Mesenchymal stem cell (in vitro differentiated cells and primary cell): ENCODE results near the gene ASTN2.

Experiments
- DNase-seq: peaks from one replicate; pipeline ENCODE4 v3.0.0-alpha.2; 2013
- H2AFZ ChIP-seq: one replicate; pipeline ENCODE4 v1.6.1; 2013; ENCODE audit warnings: low read depth, mild to moderate bottlenecking, control low read depth, inconsistent platforms, low read length, moderate library complexity
- H2AK5ac ChIP-seq: 2 replicates; pipeline ENCODE4 v1.6.1; 2013; ENCODE audit warnings: low read length, moderate library complexity, mild to moderate bottlenecking, inconsistent platforms; ENCODE audit not compliant: severe bottlenecking
- H2BK120ac ChIP-seq: one replicate; pipeline ENCODE4 v1.6.1; 2013; ENCODE audit warnings: low read depth, mild to moderate bottlenecking, inconsistent platforms, low read length, moderate library complexity
- H2BK12ac ChIP-seq, 2 experiments: one replicate each; pipeline ENCODE4 v1.6.1; 2013; ENCODE audit warnings: inconsistent platforms in 2 of 2, low read length in 2 of 2, mild to moderate bottlenecking in 2 of 2, moderate library complexity in 2 of 2, control low read depth in 1 of 2
- H2BK15ac ChIP-seq: one replicate; pipeline ENCODE4 v1.6.1; 2013; ENCODE audit warnings: mild to moderate bottlenecking, low read depth, inconsistent platforms; ENCODE audit not compliant: poor library complexity, severe bottlenecking
- H2BK5ac ChIP-seq: 2 replicates; pipeline ENCODE4 v1.6.1; 2013; ENCODE audit warnings: low read depth, mild to moderate bottlenecking, low read length, control low read depth, inconsistent platforms; ENCODE audit not compliant: poor library complexity, severe bottlenecking
- H3K14ac ChIP-seq, 2 experiments: one replicate each; pipeline ENCODE4 v1.6.1; 2013; ENCODE audit warnings: inconsistent platforms in 2 of 2, low read length in 2 of 2, control low read depth in 1 of 2, mild to moderate bottlenecking in 1 of 2, moderate library complexity in 1 of 2
- H3K18ac ChIP-seq, 2 experiments: one replicate each; pipeline ENCODE4 v1.6.1; 2013; ENCODE audit warnings: inconsistent platforms in 2 of 2, low read length in 2 of 2, control low read depth in 1 of 2, low read depth in 1 of 2, mild to moderate bottlenecking in 1 of 2
- H3K23ac ChIP-seq, 2 experiments: one replicate each; pipeline ENCODE4 v1.6.1; 2013; ENCODE audit warnings: inconsistent platforms in 2 of 2, low read length in 2 of 2, mild to moderate bottlenecking in 2 of 2, moderate library complexity in 2 of 2, control low read depth in 1 of 2
- H3K27ac ChIP-seq: 2 replicates; pipeline ENCODE4 v1.5.1; 2013; ENCODE audit warnings: mild to moderate bottlenecking, moderate library complexity, low read length, control low read depth, inconsistent platforms; ENCODE audit not compliant: poor library complexity, severe bottlenecking
- H3K27me3 ChIP-seq, 2 experiments: 2 replicates each; pipeline versions ENCODE4 v1.6.1 to v1.7.0; 2013; ENCODE audit warnings: low read length in 2 of 2, mild to moderate bottlenecking in 2 of 2, moderate library complexity in 2 of 2, control low read depth in 1 of 2, inconsistent platforms in 1 of 2; ENCODE audit not compliant: control insufficient read depth in 1 of 2, insufficient read depth in 1 of 2
- H3K36me3 ChIP-seq, 2 experiments: 2 replicates each; pipeline versions ENCODE4 v1.6.1 to v1.7.0; 2013; ENCODE audit warnings: low read length in 2 of 2, control low read depth in 1 of 2, inconsistent platforms in 1 of 2, low read depth in 1 of 2, mild to moderate bottlenecking in 1 of 2; ENCODE audit not compliant: insufficient read depth in 2 of 2, control insufficient read depth in 1 of 2
- H3K4ac ChIP-seq, 2 experiments: one replicate each; pipeline ENCODE4 v1.6.1; 2013; ENCODE audit warnings: inconsistent platforms in 2 of 2, low read length in 2 of 2, mild to moderate bottlenecking in 2 of 2, moderate library complexity in 2 of 2, control low read depth in 1 of 2, low read depth in 1 of 2
- H3K4me1 ChIP-seq: 2 replicates; pipeline ENCODE4 v1.6.1; 2013; ENCODE audit warnings: low read depth, low read length, control low read depth; ENCODE audit not compliant: control insufficient read depth, insufficient read depth
- H3K4me2 ChIP-seq: 2 replicates; pipeline ENCODE4 v1.6.1; 2013; ENCODE audit warnings: low read length, mild to moderate bottlenecking, inconsistent platforms; ENCODE audit not compliant: poor library complexity, severe bottlenecking
- H3K4me3 ChIP-seq, 2 experiments: 2 replicates each; pipeline versions ENCODE4 v1.5.1 to v1.7.0; 2013; ENCODE audit warnings: low read length in 2 of 2, mild to moderate bottlenecking in 2 of 2, control low read depth in 1 of 2, low read depth in 1 of 2; ENCODE audit not compliant: insufficient read depth in 1 of 2
- H3K79me1 ChIP-seq: replicated peaks from 2 replicates; pipeline ENCODE4 v1.6.1; 2013; ENCODE audit warnings: mild to moderate bottlenecking, control low read depth, low read length, inconsistent platforms; ENCODE audit not compliant: poor library complexity, severe bottlenecking
- H3K9ac ChIP-seq: 2 replicates; pipeline ENCODE4 v1.7.0; 2013; ENCODE audit warnings: mild to moderate bottlenecking, low read length, moderate library complexity
- H3K9me3 ChIP-seq: 2 replicates; pipeline ENCODE4 v1.7.0; 2013; ENCODE audit warnings: mild to moderate bottlenecking, low read length; ENCODE audit not compliant: control insufficient read depth
- H4K8ac ChIP-seq: one replicate; pipeline ENCODE4 v1.6.1; 2013; ENCODE audit warnings: inconsistent platforms, mild to moderate bottlenecking, low read length, moderate library complexity
- H4K91ac ChIP-seq: one replicate; pipeline ENCODE4 v1.6.1; 2013; ENCODE audit warnings: mild to moderate bottlenecking, low read length, inconsistent platforms
- WGBS: methylation state at CpG from one replicate; pipeline ENCODE4 v1.1.7; 2013; ENCODE audit warnings: mixed read lengths; 5-methylcytosine and 5-hydroxymethylcytosine counted together

ASTN2 gene

DNA sequence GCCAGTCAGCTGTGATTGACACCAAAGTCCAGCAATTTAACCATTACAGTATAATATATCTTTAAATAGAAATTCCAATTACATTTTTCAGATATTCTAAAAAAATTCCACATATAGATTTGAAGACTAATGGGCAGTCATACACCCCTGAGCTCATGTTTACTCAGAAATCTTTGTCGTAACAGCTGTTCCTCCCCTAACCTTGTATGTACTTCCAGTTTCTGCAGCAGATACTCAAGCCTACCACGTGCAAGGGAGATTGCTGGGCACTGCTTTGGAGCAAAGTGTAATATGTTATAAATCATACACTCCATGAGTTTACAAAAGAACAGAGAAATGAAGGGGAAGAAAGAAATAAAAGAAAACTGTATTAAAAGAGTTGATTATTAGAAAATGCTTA, 486.6 kb downstream of the ASTN2 start:
- Histone ChIP-seq H3K18ac (no peak overlapping the region), H3K79me1 (no peaks in the 10 kb centered on the region), H2AFZ (no peak overlapping the region), H2BK120ac (no peak overlapping the region), H3K4me1 (peaks cover 7% of the 10 kb centered on the region), H4K8ac (no peak overlapping the region), H3K9ac (no peak overlapping the region), H2BK15ac (no peak overlapping the region), H2BK12ac (no peak overlapping the region), H3K36me3 (no peaks in the 10 kb centered on the region), H3K27ac (no peak overlapping the region), H3K14ac (no peak overlapping the region), H3K4ac (no peak overlapping the region), H2AK5ac (no peak overlapping the region), H3K27me3 (peaks cover 0 to 17% of the 10 kb centered on the region in 2 experiments), H3K9me3 (no peaks in the 10 kb centered on the region), H2BK5ac (no peak overlapping the region), H3K4me2 (no peak overlapping the region), H3K23ac (no peak overlapping the region), H4K91ac (no peak overlapping the region), H3K4me3 (no peak overlapping the region)
- WGBS = no CpG with 5 or more reads among the region's 2 CpGs
- no peak for DNase-seq

DNA sequence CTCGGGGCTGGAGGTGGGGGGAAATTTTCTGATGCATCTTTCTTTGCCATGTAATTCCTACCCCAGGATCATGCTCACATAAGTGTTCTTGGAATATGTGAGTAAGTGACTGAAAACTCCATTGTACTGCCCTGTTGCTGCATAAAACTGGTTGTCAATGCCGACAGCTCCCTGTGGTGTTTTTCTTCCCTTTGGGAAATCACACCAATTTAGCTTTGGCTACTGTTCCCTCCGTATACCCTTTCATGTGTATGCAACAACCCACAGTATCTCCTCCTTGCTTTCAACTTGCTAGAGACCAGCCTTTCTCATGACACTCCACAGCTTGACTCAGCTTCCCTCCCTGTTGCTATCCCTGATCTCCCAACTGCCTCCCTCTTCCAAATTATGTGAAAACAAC, 487.1 kb downstream of the ASTN2 start:
- no peak overlapping the region for H3K27ac ChIP-seq
- peak overlapping the region; percentile 79 for H2AK5ac ChIP-seq
- H2BK12ac ChIP-seq = no peak overlapping the region
- peaks cover 0 to 17% of the 10 kb centered on the region in 2 experiments for H3K27me3 ChIP-seq
- H3K9ac ChIP-seq = no peak overlapping the region
- no peaks in the 10 kb centered on the region for H3K9me3 ChIP-seq
- peaks cover 7% of the 10 kb centered on the region for H3K4me1 ChIP-seq
- no peak overlapping the region for H2BK120ac ChIP-seq
- H4K91ac ChIP-seq = no peak overlapping the region
- no peak overlapping the region for H3K4me2 ChIP-seq
- no peak overlapping the region for H3K4me3 ChIP-seq
- H3K79me1 ChIP-seq = no peaks in the 10 kb centered on the region
- H3K18ac ChIP-seq = no peak overlapping the region
- H2BK5ac ChIP-seq = no peak overlapping the region
- 87% methylated on average over 3 of the region's 3 CpGs for WGBS
- no peak overlapping the region for H3K4ac ChIP-seq
- no peak overlapping the region for H2AFZ ChIP-seq
- H3K36me3 ChIP-seq = no peaks in the 10 kb centered on the region
- no peak for DNase-seq
- H3K23ac ChIP-seq = no peak overlapping the region
- H3K14ac ChIP-seq = no peak overlapping the region
- no peak overlapping the region for H2BK15ac ChIP-seq
- no peak overlapping the region for H4K8ac ChIP-seq

DNA sequence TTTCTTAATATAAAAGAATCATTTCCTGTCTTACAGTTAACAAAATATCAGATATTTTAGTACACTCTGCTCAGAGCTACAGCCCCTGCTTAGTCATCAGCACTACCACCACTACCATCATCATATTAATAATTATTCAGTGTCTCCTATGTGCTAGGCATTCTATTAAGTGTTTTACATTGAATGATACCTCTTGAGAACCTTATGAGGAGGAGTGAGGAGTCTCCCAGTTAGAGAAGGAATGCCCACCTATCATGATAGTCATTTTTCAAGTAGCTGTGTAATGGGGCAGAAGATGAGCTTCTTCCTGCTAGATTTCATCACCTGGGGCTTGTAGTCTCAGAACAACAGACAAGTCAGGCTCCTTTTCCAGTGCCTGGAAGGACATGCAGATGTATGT, 489.7 kb downstream of the ASTN2 start:
- H2BK15ac ChIP-seq = no peak overlapping the region
- no peak overlapping the region for H2AFZ ChIP-seq
- H2BK5ac ChIP-seq = no peak overlapping the region

DNA sequence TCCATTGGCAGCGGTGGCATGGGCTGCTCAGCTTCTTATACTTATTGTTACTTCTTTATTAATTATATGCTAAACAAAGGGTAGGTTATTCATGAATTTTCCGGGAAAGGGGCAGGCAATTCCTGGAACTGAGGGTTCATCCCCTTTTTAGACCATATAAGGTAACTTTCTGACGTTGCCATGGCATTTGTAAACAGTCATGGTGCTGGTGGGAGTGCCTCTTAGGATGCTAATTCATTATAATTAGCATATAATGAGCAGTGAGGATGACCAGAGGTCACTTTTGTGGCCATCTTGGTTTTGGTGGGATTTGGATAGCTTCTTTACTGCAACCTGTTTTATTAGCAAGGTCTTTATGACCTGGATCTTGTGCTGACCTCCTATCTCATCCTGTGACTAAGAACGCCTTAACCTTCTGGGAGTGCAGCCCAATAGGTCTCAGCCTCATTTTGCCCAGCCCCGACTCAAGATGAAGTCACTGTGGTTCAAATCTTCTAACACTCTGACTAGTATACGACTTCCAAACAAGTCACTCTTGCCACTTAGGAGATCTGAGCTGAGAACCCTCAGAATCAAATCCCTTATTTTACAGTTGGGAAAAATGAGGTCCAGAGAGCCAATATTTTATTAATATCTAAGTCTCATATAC, 490.3 kb downstream of the ASTN2 start:
- H2BK5ac ChIP-seq = no peak overlapping the region
- 90% methylated on average over 4 of the region's 6 CpGs for WGBS
- H3K79me1 ChIP-seq = no peaks in the 10 kb centered on the region
- no peaks in the 10 kb centered on the region for H3K36me3 ChIP-seq
- H4K8ac ChIP-seq = no peak overlapping the region
- DNase-seq = no peak
- H3K4me3 ChIP-seq = no peak overlapping the region
- H2BK15ac ChIP-seq = no peak overlapping the region
- peaks cover 0 to 14% of the 10 kb centered on the region in 2 experiments for H3K27me3 ChIP-seq
- no peak overlapping the region for H4K91ac ChIP-seq
- H3K27ac ChIP-seq = no peak overlapping the region
- H3K4ac ChIP-seq = no peak overlapping the region
- H3K14ac ChIP-seq = no peak overlapping the region
- H2AFZ ChIP-seq = no peak overlapping the region
- H3K23ac ChIP-seq = no peak overlapping the region
- no peak overlapping the region for H3K9ac ChIP-seq
- H2BK12ac ChIP-seq = no peak overlapping the region
- H3K9me3 ChIP-seq = no peaks in the 10 kb centered on the region
- H2AK5ac ChIP-seq = no peak overlapping the region
- no peak overlapping the region for H3K4me2 ChIP-seq
- H2BK120ac ChIP-seq = no peak overlapping the region
- H3K18ac ChIP-seq = no peak overlapping the region
- peaks cover 7% of the 10 kb centered on the region for H3K4me1 ChIP-seq

More for the DNA sequence above, 489.7 kb downstream of the ASTN2 start:
- H4K91ac ChIP-seq = no peak overlapping the region
- H3K14ac ChIP-seq = no peak overlapping the region
- no peak for DNase-seq
- H3K79me1 ChIP-seq = no peaks in the 10 kb centered on the region
- no peaks in the 10 kb centered on the region for H3K36me3 ChIP-seq
- no peaks in the 10 kb centered on the region for H3K9me3 ChIP-seq
- no peak overlapping the region for H3K23ac ChIP-seq
- H3K4me1 ChIP-seq = peaks cover 7% of the 10 kb centered on the region
- H2AK5ac ChIP-seq = no peak overlapping the region
- H3K9ac ChIP-seq = no peak overlapping the region
- H3K27me3 ChIP-seq = peaks cover 0 to 17% of the 10 kb centered on the region in 2 experiments
- H3K18ac ChIP-seq = no peak overlapping the region
- no peak overlapping the region for H2BK12ac ChIP-seq
- no peak overlapping the region for H4K8ac ChIP-seq
- H3K4ac ChIP-seq = no peak overlapping the region
- H3K27ac ChIP-seq = no peak overlapping the region
- no peak overlapping the region for H3K4me3 ChIP-seq
- no peak overlapping the region for H2BK120ac ChIP-seq
- H3K4me2 ChIP-seq = no peak overlapping the region
